ENCODE results near the gene AMBRA1.

AMBRA1 gene

GRCh38 chr11:46378296-46378695 is 215.5 kb downstream of the AMBRA1 start:
- H3K27me3 ChIP-seq (ENCODE audit: low read length) = no peaks in the 10 kb centered on the region
- no peaks in the 10 kb centered on the region for H3K9me2 ChIP-seq (replicated peaks; ENCODE audit: insufficient read depth, low read length)
- no peak overlapping the region for H3K27ac ChIP-seq (ENCODE audit: low read depth, low read length)
- TF ChIP-seq CTCF (IDR thresholded peaks at IDR 0.05; ENCODE audit: insufficient read depth, low read length, poor library complexity, severe bottlenecking) (no peak), EZH2phosphoT487 (conservative IDR thresholded peaks at IDR 0.05; ENCODE audit: low read length) (no peak)
- H3K9me3 ChIP-seq (ENCODE audit: insufficient read depth, low read length) = no peaks in the 10 kb centered on the region
- H3K4me2 ChIP-seq (ENCODE audit: low read depth, low read length, poor library complexity, severe bottlenecking) = no peak overlapping the region
- H3K4me3 ChIP-seq (ENCODE audit: insufficient read depth, low read length, poor library complexity, severe bottlenecking) = no peak overlapping the region
- H3F3A ChIP-seq (ENCODE audit: insufficient read depth) = no peaks in the 10 kb centered on the region
- H2AFZ ChIP-seq (ENCODE audit: low read depth, low read length, severe bottlenecking) = no peak overlapping the region
- no peaks in the 10 kb centered on the region for H4K20me1 ChIP-seq (ENCODE audit: low read depth, low read length)
- no peaks in the 10 kb centered on the region for H3K36me3 ChIP-seq (ENCODE audit: low read length)
- H3K79me2 ChIP-seq (ENCODE audit: insufficient read depth, low read length) = no peaks in the 10 kb centered on the region
- no peak overlapping the region for H3K9ac ChIP-seq (ENCODE audit: low read length)

GRCh38 chr11:46377831-46378230 is 216.0 kb downstream of the AMBRA1 start:
- Histone ChIP-seq H3K4me3 (ENCODE audit: insufficient read depth, low read length, poor library complexity, severe bottlenecking) (no peak overlapping the region), H3K9me2 (replicated peaks; ENCODE audit: insufficient read depth, low read length) (no peaks in the 10 kb centered on the region), H2AFZ (ENCODE audit: low read depth, low read length, severe bottlenecking) (no peak overlapping the region), H4K20me1 (ENCODE audit: low read depth, low read length) (no peaks in the 10 kb centered on the region), H3K79me2 (ENCODE audit: insufficient read depth, low read length) (no peaks in the 10 kb centered on the region), H3K9ac (ENCODE audit: low read length) (no peak overlapping the region), H3K9me3 (ENCODE audit: insufficient read depth, low read length) (no peaks in the 10 kb centered on the region), H3K27ac (ENCODE audit: low read depth, low read length) (no peak overlapping the region), H3F3A (ENCODE audit: insufficient read depth) (no peaks in the 10 kb centered on the region), H3K36me3 (ENCODE audit: low read length) (no peaks in the 10 kb centered on the region), H3K4me2 (ENCODE audit: low read depth, low read length, poor library complexity, severe bottlenecking) (no peak overlapping the region), H3K27me3 (ENCODE audit: low read length) (no peaks in the 10 kb centered on the region)
- no peak for TF ChIP-seq EZH2phosphoT487 (conservative IDR thresholded peaks at IDR 0.05; ENCODE audit: low read length)
- TF ChIP-seq CTCF (IDR thresholded peaks at IDR 0.05; ENCODE audit: insufficient read depth, low read length, poor library complexity, severe bottlenecking) = no peak

- Histone ChIP-seq H3K79me2 (ENCODE audit: insufficient read depth, low read length) (no peaks in the 10 kb centered on the region), H3K9ac (ENCODE audit: low read length) (no peak overlapping the region), H2AFZ (ENCODE audit: low read depth, low read length, severe bottlenecking) (no peak overlapping the region), H3K27ac (ENCODE audit: low read depth, low read length) (no peak overlapping the region), H3K4me2 (ENCODE audit: low read depth, low read length, poor library complexity, severe bottlenecking) (no peak overlapping the region), H3K27me3 (ENCODE audit: low read length) (no peaks in the 10 kb centered on the region), H3K36me3 (ENCODE audit: low read length) (no peaks in the 10 kb centered on the region), H3K9me2 (replicated peaks; ENCODE audit: insufficient read depth, low read length) (no peaks in the 10 kb centered on the region), H4K20me1 (ENCODE audit: low read depth, low read length) (no peaks in the 10 kb centered on the region), H3F3A (ENCODE audit: insufficient read depth) (no peaks in the 10 kb centered on the region), H3K4me3 (ENCODE audit: insufficient read depth, low read length, poor library complexity, severe bottlenecking) (no peak overlapping the region), H3K9me3 (ENCODE audit: insufficient read depth, low read length) (no peaks in the 10 kb centered on the region)
- TF ChIP-seq EZH2phosphoT487 (conservative IDR thresholded peaks at IDR 0.05; ENCODE audit: low read length) (no peak), CTCF (IDR thresholded peaks at IDR 0.05; ENCODE audit: insufficient read depth, low read length, poor library complexity, severe bottlenecking) (no peak)
These were observed 216.5 kb downstream of the AMBRA1 start for GRCh38 chr11:46377290-46377689.
